ENCODE measurements around the gene APOBEC3B. TPM values are rescaled to one million over a fixed set of nuclear protein-coding genes. Genes with fewer than 3 reads are reported as not detected.

APOBEC3B gene
- total RNA-seq, 4 donors from 2014 or later: 1.0 to 2.4 (median 2.1) TPM; not detected in 1

GRCh38 chr22:38947321-38948140 lies 34.6 kb upstream of the APOBEC3B start:
- DNase-seq (ENCODE audit: low spot score in 2 of 2): peak in 1 of 2 donors; percentile 16
- Histone ChIP-seq H3K4me1 (peaks cover 4% of the 10 kb centered on the region), H3K36me3 (no peaks in the 10 kb centered on the region), H3K9me3 (no peaks in the 10 kb centered on the region), H3K27ac (no peak overlapping the region), H3K27me3 (peaks cover 42% of the 10 kb centered on the region), H3K4me3 (no peak overlapping the region)
- 82% methylated on average over 14 of the region's 14 CpGs for WGBS
- no peak for TF ChIP-seq CTCF (IDR thresholded peaks at IDR 0.05)
- TF ChIP-seq EP300 (IDR thresholded peaks at IDR 0.05): no peak
- TF ChIP-seq POLR2A (IDR thresholded peaks at IDR 0.05): no peak
- TF ChIP-seq POLR2AphosphoS5 (IDR thresholded peaks at IDR 0.05): no peak

GRCh38 chr22:38948181-38948940 lies 33.8 kb upstream of the APOBEC3B start:
- WGBS: 86% methylated on average over 4 of the region's 7 CpGs
- TF ChIP-seq CTCF (IDR thresholded peaks at IDR 0.05): no peak
- TF ChIP-seq POLR2AphosphoS5 (IDR thresholded peaks at IDR 0.05): no peak
- TF ChIP-seq POLR2A (IDR thresholded peaks at IDR 0.05): no peak
- no peak for TF ChIP-seq EP300 (IDR thresholded peaks at IDR 0.05)
- no peak overlapping the region for H3K27ac ChIP-seq
- DNase-seq (ENCODE audit: low spot score in 2 of 2): peak in 1 of 2 donors; percentile 34
- H3K4me1 ChIP-seq: peaks cover 5% of the 10 kb centered on the region
- H3K36me3 ChIP-seq: no peaks in the 10 kb centered on the region
- H3K9me3 ChIP-seq: no peaks in the 10 kb centered on the region
- H3K27me3 ChIP-seq: peaks cover 33% of the 10 kb centered on the region
- H3K4me3 ChIP-seq: no peak overlapping the region

GRCh38 chr22:38949889-38950405 lies 32.2 kb upstream of the APOBEC3B start:
- DNase-seq (ENCODE audit: low spot score in 2 of 2): peak in 1 of 2 donors; percentile 53
- Histone ChIP-seq H3K36me3 (no peaks in the 10 kb centered on the region), H3K27me3 (peaks cover 23% of the 10 kb centered on the region), H3K4me1 (peaks cover 16% of the 10 kb centered on the region), H3K4me3 (no peak overlapping the region), H3K9me3 (no peaks in the 10 kb centered on the region), H3K27ac (no peak overlapping the region)
- 65% methylated on average over 4 of the region's 8 CpGs for WGBS
- TF ChIP-seq CTCF (IDR thresholded peaks at IDR 0.05) (no peak), POLR2A (IDR thresholded peaks at IDR 0.05) (no peak), EP300 (IDR thresholded peaks at IDR 0.05) (no peak), POLR2AphosphoS5 (IDR thresholded peaks at IDR 0.05) (no peak)

- Histone ChIP-seq H3K27me3 (peaks cover 20% of the 10 kb centered on the region), H3K4me3 (no peak overlapping the region), H3K36me3 (no peaks in the 10 kb centered on the region), H3K27ac (no peak overlapping the region), H3K4me1 (peaks cover 14% of the 10 kb centered on the region), H3K9me3 (no peaks in the 10 kb centered on the region)
- TF ChIP-seq POLR2AphosphoS5 (IDR thresholded peaks at IDR 0.05): no peak
- no peak for TF ChIP-seq POLR2A (IDR thresholded peaks at IDR 0.05)
- TF ChIP-seq EP300 (IDR thresholded peaks at IDR 0.05): no peak
- TF ChIP-seq CTCF (IDR thresholded peaks at IDR 0.05): no peak
- DNase-seq (ENCODE audit: low spot score in 2 of 2): peak in 1 of 2 donors; percentile 39
- WGBS: 82% methylated on average over 13 of the region's 13 CpGs
Observed at GRCh38 chr22:38950527-38951295, 31.4 kb upstream of the APOBEC3B start.

Data from suprapubic skin (tissue), 4 donors.